Retinal pigment epithelial cell (primary cell): Measurements from ENCODE around the gene PI4KA.
"Not testable (repeated sequence)": the region's sequence is repeated elsewhere in the genome, so short reads cannot be mapped to it uniquely, and the experiment has no call there.

Experiments used
- DNase-seq: peaks from one replicate; pipeline ENCODE4 v3.0.0-alpha.2; 2010; ENCODE audit warnings: low read depth
- H3K4me3 ChIP-seq: 2 replicates; pipeline ENCODE4 v1.5.1; 2011; ENCODE audit warnings: mild to moderate bottlenecking, low read length, control low read depth, moderate library complexity
- CTCF ChIP-seq: conservative IDR thresholded peaks from 2 replicates; pipeline ENCODE4 v1.5.1; 2011; ENCODE audit warnings: low read depth, low read length, control low read depth, inconsistent platforms

The PI4KA gene

GRCh38 chr22:20858615-20859416 is at the start of gene PI4KA, which contains the start of gene SNAP29:
Gene PI4KA (minus strand): TSS chr22:20858811. CDS start chr22:20858725, 86 bp downstream.
Gene SNAP29 (plus strand): TSS chr22:20859007. CDS start chr22:20859111, 104 bp downstream.
- peak; percentile 90 for DNase-seq
- H3K4me3 ChIP-seq = peak within 1 kb of the TSS; percentile 89
- no peak for TF ChIP-seq CTCF

GRCh38 chr22:20906387-20906767 is 47.8 kb upstream of the PI4KA start:
- TF ChIP-seq CTCF = no peak
- H3K4me3 ChIP-seq = no peak overlapping the region
- DNase-seq = no peak

- no peak overlapping the region for H3K4me3 ChIP-seq
- TF ChIP-seq CTCF = no peak
- DNase-seq = no peak
These were observed 47.1 kb upstream of the PI4KA start for GRCh38 chr22:20905415-20906386.

- TF ChIP-seq CTCF = no peak
- DNase-seq = no peak
These were observed 46.4 kb upstream of the PI4KA start for GRCh38 chr22:20904980-20905355.

GRCh38 chr22:20904008-20904979 is 45.7 kb upstream of the PI4KA start:
- no peak for TF ChIP-seq CTCF
- DNase-seq = peak; percentile 91
- no peak overlapping the region for H3K4me3 ChIP-seq

More at GRCh38 chr22:20904980-20905355, 46.4 kb upstream of the PI4KA start:
- H3K4me3 ChIP-seq = no peak overlapping the region

- no peak for TF ChIP-seq CTCF
- H3K4me3 ChIP-seq = no peak overlapping the region
- no peak for DNase-seq
These were observed 44.5 kb upstream of the PI4KA start for GRCh38 chr22:20903093-20903492.

- not testable (repeated sequence) for H3K4me3 ChIP-seq, DNase-seq
These were observed 42.8 kb upstream of the PI4KA start for GRCh38 chr22:20901093-20902033.
